Stromal cell of bone marrow (primary cell): ENCODE data around the gene CDKAL1.
"Not testable (repeated sequence)": the region's sequence is repeated elsewhere in the genome, so short reads cannot be mapped to it uniquely, and the experiment has no call there.

Experiments used
- DNase-seq: peaks from one replicate; pipeline ENCODE4 v3.0.0-alpha.2; 2012; ENCODE audit warnings: low read depth

Gene CDKAL1

DNA sequence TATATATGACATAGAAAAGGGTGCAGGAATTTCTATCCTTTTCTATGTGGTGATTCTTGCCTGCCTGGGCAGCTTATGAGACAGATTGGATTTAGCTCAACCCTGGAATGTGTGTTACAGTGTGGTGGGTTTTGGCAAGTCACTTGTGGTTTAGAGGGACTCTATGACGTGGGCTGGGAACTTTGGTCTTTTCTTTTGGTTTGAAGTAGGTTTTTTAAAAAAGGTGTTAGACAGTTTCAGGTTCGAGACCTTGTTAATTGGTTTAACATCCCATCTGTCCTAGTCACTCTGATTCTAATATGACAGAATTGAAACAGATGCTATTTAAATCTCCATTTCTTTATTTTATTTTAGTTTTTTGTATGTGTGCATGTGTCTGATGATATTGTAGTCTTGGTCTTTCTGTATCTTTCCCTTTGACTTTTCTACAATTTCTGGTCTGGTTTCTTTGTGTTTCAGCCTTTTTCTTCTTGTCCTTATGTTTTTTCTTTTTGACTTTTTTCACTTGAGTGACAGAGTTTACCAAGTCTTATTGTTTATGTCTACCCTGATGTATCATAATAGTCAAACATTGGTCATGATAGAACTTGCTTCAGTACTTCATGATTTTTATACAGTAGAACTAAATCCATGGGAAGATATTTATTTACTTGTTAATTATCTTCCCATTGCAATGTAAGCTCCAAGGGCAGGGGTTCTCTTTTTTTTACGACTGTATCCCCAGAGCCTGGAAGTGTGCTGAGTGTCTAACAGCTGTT, 174.3 kb downstream of the CDKAL1 start:
- no peak for DNase-seq

DNA sequence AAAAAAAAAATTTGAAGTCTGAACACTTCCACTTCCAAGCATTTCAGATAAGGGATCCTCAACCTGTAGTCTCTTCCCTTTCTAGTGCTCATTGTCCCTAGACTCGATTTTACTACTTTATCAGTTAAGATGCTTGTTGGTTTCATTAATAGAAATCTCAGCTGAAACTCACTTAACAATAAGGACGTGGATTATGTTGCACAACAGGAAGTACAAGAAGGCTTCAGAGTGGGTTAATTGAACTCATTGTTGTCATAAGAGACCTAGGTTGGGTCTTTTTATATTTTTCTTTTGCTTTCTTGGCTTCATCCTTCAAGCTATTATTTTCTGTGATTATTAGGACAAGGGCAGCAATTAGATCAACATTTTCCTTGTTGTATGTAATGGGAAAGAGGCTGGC, 175.2 kb downstream of the CDKAL1 start:
- no peak for DNase-seq

DNA sequence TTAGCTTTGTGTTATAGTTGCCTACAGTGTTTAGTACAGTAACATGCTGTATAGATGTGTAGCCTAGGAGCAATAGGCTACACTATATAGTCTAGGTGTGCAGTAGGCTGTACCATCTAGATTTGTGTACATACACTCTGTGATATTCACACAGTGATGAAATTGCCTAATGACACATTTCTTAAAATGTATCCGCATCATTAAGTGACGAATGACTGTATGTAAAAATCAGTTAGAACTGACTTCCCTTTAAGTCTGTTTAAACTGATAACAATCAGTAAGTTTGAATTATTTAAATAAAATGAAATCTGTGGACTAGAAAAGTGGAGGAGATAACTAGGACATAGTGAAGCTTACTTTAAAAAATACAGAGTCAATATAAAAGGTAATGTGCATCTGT, 176.1 kb downstream of the CDKAL1 start:
- no peak for DNase-seq

DNA sequence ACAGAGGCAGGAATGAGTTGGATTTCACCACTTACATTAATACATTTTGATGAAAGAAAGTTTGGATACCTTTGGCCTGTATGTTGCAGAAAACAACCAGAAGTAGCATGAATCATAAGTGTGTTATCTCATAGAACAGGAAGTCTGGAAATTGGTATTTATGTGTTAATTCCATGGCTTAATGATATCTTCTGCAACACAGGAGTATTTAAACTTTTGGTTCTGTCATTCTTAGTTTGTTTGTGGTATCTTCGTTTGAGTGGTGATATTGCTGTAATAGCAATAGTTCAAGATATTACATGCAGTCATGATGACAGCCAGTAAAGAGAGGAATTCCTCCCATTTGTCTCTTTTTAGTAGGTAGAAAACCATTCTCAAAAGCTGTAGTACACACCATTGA, 177.3 kb downstream of the CDKAL1 start:
- no peak for DNase-seq

DNA sequence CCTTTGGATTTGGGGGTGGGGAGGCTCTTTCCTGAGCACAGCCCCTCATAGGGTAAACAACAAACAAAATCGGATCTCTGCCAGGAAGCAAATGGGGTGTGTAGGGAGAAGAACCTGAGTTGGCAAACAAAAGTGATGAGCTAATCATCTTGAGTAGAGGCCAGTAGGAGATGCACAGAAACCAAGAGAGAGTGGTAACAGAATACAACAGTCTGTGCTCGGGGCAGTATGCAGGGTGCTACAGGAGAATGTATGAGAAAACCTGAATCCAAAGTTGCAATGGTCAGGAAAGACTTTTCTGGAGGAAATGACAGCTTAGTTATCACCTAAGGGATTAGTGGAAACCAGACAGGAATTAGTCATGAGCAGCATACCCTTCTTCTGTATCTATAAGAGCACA, 177.8 kb downstream of the CDKAL1 start:
- DNase-seq = no peak

DNA sequence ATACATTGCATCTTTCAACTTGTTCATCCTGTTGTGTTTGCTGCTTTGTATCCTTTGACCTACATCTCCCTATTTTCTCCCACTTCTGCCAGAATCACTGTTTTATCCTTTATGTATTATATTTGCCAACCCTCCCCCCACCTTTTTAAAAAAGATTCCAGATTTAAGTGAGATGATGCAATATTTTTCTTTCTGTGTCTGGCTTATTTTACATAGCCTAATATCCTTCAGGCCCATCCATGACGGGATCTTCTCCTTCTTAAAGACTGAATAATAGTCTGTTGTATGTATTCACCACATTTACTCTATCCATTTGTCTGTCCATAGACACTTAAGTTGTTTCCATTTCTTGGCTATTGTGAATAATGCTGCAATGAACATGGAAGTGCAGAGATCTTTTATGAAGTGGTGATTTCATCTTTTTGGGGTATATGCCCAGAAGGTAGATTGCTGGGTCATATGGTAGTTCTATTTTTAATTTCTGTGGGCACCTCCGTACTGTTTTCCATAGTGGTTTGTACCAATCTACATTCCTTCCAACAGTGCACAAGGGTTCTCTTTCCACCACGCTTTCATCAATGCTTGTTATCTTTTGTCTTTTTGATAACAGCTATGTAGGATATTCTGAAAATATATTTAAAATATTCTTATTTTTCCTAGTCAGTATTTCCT, 181.0 kb downstream of the CDKAL1 start:
- DNase-seq = no peak

DNA sequence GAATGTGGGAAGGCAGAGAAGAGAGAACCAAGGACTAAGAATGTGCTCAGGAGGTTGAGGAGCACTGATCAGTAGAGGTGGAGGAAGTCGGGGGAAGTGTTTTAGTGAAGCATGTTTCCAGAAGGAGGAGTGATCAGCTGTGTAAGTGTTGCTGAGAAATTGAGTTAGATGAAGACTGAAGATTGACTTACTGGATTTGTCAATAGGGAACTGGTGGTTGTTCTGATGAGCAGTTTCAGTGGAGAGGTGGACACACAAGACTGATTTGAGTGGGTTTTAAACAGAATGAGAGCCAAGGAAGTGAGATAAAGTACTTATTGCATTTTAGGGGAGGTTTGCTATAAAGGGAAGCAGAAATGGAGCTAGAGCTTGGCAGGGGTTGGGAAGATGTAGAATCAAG, 182.6 kb downstream of the CDKAL1 start:
- DNase-seq = no peak

DNA sequence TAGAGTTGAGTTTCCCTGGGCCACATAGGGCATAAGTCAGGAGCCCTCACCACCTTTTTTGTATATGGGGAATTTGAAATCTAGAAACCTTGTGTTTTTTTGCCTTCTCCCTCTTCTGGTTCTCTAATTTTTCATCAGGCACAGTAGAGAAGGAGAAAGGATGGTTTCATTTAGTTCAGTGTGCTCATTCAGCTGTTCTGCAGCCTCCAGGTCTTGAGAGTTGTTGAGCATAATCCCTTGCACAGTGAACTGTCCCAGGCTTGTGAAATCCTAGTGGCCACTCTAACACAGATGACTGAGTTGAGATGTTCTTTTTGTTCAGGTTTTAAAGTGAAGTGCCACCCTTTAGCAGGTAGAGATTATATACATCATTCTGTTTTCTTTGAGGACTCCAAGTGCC, 183.5 kb downstream of the CDKAL1 start:
- no peak for DNase-seq

DNA sequence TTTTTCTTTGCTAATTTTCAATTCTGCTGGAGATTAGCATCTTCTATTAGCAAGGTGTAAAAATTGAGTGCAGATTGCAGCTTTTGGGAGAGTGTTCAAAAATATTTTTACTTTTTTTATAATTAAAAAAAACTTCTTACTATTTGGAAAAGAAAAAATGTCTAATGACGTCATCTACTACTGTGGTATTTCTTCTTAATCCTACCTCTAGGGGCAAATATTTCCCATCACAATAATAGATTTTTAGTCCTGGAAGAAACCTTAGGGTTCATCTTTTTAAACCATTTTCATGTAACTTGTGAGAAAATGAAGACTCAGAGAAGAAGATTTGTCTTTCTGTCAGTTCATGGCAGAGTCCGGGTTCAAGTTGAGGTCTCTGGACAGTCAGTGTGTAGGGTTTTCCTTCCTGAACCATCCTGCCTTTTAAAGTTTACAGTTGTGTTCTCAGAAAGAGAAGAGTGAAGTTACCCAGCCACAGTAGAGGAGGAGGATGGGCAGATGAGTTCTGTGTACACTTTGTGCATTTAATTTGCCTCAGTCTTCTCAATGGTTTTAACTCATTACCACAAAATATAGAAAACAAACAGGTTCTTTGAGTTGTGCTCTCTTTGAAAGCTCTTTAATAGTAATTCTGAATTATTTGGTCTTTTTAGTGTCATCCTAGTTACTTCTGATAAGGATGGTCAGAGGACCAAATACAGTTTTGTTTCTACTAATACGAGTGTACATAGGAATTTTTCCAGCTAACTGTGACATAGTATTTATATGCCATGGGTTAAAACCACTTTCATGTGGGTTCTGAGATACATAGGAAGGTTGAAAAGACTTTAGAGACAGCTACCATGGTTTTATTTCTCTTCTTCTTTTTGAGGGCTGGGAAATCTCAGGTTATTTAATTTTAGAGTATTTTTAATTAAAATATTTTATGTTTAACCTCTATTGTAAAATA, 184.7 kb downstream of the CDKAL1 start:
- DNase-seq = no peak

DNA sequence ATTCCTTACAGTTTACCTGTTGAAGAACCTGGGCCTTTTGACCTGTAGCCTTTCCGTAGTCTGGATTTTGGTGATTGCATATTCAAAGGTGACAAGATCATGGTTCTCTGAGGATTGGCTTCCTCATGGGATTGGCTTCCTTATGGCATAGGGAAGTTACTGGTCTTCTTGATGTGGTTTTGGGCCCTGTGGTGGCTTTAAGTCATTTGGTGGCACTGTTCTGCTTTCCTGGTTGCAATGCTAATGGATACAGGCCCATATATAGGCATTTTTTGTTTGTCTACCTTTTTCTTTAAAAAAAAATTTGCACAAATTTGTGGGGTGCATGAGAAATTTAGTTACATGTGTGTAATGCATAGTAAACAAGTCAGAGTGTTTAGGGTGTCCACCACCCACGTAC, 185.7 kb downstream of the CDKAL1 start:
- DNase-seq = no peak

DNA sequence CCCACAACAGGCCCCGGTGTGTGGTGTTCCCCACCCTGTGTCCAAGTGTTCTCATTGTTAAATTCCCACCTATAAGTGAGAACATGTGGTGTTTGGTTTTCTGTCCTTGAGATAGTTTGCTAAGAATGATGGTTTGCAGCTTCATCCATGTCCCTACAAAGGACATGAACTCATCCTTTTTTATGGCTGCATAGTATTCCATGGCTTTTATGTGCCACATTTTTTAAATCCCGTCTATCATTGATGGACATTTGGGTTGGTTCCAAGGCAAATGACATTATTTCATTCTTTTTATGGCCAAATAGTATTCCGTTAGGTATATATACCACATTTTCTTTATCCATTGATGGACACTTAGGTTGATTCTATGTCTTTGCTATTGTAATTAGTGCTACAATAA, 186.9 kb downstream of the CDKAL1 start:
- DNase-seq = not testable (repeated sequence)

DNA sequence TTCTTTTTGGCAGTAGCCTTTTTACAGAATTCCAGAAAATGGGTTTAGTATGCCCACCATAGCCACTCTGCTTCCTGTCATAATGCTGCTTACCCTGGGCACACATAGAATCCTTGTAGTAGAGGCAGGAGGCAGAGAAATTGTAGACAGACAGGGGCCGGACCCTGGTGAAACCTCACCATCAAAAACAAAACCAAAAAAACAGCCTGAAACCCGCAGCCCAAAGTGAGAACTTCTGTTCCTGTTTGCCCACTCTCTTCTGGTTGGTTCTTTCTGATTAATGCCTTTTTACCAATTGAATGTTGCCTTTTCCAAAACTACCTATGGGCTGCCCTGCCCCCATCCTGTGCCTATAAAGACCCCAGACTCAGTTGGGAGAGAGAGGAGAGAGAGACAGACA, 188.2 kb downstream of the CDKAL1 start:
- DNase-seq = no peak

DNA sequence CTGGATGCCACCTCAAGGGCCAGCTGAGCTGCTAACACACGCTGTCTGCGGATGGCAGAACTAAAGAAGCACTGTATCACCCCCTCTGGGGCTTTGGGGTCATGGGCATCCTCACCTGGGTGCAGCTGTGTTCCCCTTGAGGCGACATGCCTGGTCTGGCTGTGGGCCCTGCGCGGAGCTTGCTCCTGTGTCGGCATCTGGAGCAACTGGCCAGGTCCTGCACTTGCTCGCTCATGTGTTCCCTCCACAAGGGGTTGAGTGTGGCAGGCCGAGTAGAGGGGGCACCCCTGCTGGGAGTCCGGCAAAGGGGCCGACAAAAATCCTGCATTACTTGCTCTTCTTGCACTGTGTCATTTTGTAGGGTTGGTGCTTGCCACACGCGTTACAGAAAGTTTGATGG, 189.0 kb downstream of the CDKAL1 start:
- no peak for DNase-seq

DNA sequence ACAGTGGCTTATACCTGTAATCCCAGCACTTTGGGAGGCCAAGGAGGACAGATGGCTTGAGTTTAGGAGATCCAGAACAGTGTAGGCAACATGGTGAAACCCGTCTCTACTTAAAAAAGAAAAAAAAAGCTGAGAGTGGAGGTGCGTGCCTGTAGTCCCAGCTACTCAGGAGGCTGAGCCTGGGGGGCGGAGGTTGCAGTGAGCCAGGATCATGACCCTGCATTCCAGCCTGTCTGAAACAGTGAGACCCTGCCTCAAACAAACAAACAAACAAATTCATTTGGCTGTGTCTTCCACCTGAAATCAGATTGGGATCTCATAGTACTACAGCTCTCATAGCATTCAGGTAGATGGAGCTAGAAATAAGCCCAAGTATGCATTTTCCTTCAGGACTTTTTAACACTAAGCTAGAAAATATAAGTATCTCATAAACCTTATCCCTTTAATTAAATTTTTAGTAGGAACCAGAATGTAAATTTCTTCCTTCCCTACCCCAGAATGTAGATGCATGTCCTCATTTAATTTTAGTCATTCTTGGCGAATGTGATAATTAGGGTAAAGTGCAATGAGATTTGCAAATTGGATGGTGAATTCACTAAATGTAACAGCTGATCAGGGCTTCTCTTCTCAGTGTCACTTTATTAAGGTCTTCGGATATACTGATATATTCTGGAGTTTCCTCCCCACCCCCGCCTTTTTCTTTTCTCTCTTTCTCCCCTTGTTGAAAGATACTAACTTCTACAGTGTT, 190.4 kb downstream of the CDKAL1 start:
- DNase-seq = no peak

DNA sequence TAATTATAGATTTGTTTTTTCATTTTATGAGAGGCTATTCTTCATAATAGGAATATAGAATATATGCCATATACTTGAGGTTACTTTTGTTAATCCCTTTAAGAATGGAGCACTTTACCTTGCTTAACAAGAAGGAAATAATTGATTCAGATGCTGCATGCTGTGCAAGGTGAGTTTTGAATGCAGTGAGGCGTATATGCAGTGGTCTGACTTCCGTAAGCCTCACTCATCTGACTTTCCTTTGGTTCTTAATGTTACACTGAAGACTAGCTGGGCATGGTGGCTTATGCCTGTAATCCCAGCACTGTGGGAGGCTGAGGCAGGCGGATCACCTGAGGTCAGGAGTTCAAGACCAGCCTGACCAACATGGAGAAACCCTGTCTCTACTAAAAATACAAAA, 191.0 kb downstream of the CDKAL1 start:
- not testable (repeated sequence) for DNase-seq

DNA sequence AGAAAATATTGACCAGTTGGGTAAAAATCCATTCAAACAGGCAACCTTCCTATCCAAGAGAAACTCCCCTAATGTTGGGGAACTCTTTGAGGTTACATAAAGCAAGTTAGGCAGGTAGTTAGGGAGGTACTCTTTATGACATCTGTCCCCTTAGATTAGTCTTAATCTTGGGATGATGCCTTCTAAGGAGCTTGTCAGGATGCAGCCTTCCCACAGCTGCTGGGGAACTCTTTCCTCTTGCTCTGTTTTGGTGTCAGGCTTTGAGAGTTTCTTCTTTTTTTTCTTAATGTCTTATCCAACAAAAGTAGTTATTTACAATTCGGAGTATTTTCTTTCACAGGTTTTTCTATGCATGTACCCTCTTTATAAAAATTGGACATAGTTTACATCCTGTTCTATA, 194.8 kb downstream of the CDKAL1 start:
- DNase-seq = no peak

DNA sequence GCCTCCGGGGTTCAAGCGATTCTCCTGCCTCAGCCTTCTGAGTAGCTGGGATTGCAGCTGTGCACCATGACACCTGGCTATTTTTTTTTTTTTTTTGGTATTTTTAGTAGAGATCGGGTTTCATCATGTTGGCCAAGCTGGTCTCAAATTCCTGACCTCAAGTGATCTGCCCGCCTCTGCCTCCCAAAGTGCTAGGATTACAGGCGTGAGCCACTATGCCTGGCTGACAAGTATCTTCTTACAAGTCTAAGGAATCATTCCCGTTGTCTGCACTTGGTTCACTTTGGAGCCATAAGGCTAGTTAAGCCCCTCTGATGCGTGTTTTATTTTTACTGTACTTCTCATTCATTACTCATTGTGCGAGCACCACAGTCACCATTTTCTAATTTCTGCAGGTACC, 198.1 kb downstream of the CDKAL1 start:
- DNase-seq = not testable (repeated sequence)

DNA sequence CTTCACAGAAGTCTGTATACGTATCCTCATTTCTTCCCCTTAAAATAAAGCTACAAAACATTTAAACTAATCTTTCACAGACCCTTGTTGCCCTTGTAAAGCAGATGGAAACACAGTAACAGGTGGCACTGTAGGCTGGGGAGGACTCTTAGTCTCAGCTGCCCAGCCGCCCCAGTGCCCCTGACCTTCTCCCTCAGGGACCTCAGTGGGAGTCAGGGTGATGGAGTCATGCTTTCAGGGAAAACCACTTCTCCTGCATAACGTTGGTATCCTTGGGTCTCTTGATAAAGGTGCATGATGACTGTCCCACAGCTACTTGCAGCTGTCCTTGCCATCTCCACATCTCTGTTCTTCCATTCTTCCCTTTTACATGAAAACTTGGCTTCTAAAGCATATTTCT, 198.6 kb downstream of the CDKAL1 start:
- DNase-seq = no peak

DNA sequence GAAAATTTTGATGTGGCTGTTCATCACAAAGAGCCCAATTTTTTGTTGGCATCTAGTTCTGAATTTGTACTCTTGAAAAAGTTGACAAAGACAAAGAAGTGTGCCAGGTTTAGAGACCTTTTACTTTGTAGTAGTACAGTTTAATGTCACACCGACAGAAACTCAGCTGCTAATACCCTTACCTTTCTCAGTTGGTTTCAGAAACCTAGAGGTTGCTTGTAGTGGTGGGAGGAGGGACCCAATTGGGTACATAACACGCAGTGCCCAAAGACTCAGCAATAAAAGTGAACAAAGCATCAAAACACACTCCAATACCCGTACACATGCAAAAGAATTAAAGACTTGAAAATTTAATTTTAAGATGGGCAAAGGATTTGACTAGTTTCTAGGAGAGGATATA, 203.7 kb downstream of the CDKAL1 start:
- DNase-seq = no peak

DNA sequence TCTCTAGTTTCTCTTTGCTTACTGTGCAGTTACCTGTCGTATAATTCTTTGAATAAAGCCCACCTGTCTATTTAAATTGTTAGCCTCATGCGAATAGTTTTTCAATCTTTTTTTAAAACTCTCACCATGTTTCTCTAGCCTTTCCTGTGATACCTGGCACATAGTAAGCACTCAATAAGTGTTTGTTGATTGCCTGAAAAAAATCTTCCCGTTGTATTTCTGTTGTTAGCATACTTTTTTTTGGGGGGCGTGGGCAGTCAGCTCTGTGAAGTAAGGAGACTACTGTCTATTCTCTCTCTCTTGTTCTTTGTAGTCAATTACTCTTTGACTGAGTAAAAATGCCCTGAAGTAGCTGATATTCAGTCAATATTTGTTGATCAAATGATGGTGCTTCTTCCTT, 205.8 kb downstream of the CDKAL1 start:
- no peak for DNase-seq

DNA sequence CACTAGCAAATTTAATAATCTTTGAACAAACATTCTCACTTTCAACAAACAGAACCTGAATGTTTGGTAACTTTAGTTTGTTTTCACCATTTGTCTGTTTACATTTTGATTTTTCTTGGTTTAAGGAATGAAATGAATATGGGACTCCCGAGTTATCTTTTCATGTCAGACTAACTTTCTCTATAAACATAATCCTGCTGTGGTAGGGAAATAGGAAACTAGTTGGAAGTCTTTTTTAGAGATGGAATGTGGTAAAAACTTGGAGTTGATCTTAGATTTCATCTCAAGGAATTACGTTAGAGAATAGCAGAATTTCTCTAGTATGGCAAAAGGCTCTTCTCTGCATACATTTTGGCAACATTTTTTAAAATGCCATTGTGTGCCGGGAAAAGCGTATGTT, 206.5 kb downstream of the CDKAL1 start:
- DNase-seq = no peak

DNA sequence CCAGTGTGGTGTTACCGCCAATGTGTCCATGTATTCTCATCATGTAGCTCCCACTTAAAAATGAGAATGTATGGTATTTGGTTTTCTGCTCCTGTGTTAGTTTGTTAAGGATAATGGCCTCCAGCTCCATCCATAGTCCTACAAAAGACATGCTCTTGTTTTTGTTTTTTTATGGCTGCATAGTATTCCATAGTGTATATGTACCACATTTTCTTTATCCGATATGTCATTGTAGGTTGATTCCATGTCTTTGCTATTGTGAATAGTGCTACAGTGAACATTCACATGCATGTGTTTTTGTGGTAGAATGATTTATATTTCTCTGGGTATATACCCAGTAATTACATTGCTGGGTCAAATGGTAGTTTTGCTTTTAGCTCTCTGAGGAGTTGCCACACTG, 207.2 kb downstream of the CDKAL1 start:
- no peak for DNase-seq
